GDM1 (cell line): Measurements from ENCODE around the gene BPGM.

ENCODE experiments used
- DNase-seq: peaks from one replicate; lab custom pipeline; 2025; lab: John Stamatoyannopoulos, UW

BPGM gene

DNA sequence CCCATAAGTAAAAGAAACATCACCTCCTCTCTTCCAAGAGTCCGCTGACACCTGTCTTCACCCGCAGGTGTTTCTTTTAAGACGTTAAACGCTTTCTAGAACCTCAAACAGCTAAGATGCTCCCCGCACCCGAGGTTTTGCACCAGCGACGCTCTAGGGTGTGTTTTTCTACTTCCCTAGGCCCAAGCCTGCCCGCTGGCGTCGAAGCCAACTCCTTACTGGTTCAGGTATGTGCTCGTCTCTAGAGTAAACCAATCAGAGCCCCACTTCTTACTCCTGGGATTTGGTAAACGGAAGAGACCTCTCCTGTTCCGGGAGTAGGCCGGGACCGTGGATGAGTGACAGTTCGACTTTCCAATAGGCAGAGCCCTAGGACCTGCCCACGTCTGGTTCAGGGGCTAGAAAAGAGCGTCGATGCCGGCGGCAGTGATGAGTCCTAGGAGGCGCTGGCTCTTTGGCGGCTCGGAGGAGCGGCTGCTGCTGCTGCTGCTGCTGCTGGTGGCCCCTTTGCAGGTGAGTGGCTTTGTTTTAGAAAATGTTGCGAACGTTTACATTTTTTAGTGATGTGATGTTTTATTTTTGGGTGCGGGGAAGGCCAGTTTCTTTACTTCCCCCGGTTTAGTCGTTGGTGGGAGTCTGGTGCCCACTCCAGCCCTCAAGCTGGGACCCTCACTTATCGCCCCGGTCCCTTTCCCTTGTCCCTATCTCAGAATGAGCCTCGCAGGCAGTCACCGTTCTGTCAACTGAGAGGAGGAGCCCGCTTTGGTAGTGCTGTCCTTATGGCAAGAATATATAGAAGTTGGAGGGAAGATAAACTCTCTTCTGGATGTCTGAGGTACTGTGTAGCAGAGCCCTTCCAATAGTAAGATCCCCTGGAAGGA, at the start of gene BPGM:
TSS of gene BPGM (plus strand) at position 429 of the 881 bp plus-strand sequence. CDS start 14,655 bp downstream, outside the sequence.
- peak; percentile 98 for DNase-seq

GRCh38 chr7:134599371-134599770, 47.3 kb upstream of the BPGM start:
- DNase-seq: no peak

DNA sequence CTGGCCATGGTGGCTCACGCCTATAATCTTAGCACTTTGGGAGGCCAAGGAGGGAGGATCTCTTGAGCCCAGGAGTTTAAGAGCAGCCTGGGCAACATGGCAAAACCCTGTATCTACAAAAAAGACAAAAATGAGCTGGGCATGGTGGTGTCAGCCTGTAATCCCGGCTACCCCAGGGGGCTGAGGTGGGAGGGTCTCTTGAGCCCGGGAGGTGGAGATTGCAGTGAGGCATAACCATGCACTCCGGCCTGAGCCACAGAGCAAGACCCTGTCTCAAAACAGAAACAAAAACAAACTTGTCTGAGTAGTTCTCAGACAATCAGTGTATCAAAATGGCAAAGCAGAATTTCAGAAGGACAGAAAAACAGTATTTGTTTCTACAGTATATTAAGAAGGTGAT, 45.2 kb upstream of the BPGM start:
- DNase-seq: no peak

GRCh38 chr7:134602881-134603451, 43.7 kb upstream of the BPGM start:
- DNase-seq: no peak

DNA sequence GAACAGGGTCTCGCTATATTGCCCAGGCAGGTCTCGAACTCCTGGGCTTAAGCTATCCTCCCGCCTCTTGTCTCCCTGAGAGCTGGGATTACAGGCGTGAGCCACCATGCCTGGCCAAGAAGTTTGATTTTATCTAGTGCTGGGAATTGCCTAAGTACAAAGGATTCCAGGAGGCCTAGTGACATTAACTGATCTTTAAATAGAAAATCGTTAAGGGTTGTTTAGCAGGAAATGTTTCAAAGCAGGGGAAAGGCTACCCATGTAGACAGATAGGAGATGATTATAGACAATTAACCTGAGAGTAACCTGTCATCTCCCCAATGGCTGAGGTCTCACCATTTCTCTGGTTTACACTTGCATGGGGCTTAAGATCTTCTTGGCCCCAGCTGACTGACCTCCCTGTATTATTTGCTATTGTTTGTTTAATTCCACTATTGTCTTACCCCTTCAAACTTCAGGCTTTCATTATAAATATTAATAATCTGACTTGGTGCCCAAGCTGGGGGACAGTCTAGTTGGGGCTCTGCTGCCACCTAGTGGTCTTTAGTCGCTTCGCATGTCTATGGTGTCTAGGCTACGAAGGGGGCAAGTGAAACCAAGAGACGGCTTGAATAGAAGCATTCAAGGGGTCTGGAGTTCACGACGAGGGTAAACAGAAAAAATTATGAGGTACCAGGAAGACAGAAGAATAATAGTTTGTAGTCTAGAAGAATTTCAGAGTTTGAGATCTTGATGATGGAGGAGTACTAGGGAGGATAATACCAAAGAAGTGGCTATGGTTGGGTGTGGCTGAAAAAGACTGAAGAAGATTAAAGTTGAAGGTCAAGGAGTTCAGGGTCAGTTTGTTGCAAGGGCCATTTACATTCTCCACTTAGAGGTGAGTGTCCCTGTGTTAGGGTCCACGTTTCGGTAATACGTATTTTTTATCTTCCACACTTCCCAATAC, 40.4 kb upstream of the BPGM start:
- peak; percentile 14 for DNase-seq

DNA sequence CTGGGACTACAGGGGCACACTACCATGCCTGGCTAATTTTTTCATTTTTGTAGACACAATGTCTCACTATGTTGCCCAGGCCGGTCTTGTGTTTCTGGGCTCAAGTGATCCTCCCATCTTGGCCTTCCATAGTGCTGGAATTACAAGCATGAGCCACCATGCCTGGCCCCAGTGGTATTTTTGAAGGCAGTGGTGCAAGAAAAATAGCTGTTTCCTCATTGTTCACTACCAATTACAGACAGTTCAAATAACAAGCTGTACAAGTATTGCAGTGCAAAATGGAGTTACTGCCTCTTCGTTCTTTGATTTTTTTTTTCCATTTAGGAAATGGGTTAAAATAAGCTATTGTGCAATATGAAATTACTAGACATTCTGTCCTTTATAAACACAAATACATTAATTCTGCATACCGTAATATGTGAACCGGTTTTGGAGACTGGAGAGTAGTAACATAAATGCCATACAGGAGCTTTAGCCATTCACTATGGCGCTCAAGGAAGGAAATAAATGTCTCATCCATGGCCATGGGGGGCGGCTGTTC, 35.0 kb upstream of the BPGM start:
- DNase-seq: no peak

DNA sequence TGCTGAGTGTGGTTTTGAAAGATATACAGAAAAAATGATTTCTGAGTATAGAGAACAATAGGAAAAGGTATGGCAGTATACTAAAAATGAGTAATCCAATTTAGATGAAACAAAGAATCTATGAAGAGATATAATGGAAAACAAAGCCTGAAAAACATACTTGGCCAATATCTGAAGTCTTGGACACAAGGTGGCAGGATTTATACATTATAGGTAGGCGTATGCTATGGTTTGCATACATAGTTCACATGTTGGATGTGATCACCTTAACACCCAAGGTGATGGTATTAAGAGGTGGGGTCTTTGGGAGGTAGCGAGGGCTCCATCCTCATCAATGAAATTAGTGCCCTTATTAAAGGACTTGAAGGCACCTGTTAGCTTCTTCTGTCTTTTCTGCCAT, 34.5 kb upstream of the BPGM start:
- DNase-seq: no peak

DNA sequence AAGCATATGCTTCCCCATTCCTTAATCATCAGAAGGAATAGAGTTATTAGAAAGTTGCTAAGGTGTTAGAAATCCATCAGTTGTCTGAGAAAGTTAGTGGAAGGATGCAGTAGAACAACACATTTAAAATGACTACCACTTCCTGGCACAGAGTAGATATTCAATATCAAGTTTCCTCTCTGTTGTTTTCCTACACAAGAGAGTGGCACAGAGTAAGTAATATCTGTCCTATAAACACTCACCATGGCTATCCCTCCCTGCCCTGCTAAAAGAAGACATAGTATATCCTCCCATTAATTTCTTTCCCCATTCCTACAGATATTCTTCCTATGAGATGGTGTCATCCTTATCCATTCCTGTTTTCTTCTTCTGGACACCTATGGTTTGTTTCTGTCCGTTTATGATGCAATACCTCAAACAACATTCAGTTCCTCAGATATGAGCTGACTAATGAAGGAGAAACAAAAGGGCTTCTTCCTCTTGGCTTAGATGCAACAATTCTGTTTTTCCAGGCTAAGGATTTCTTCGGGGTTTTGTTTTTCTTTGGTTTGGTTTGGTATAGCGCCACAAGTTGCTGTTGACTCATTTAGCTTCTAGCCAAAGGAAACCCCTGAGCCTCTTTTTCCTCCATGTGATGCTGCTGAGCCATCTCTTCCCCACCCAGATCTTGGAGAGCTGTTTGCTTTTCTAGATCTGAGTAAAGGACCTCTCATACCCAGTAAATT, 32.9 kb upstream of the BPGM start:
- DNase-seq: no peak

DNA sequence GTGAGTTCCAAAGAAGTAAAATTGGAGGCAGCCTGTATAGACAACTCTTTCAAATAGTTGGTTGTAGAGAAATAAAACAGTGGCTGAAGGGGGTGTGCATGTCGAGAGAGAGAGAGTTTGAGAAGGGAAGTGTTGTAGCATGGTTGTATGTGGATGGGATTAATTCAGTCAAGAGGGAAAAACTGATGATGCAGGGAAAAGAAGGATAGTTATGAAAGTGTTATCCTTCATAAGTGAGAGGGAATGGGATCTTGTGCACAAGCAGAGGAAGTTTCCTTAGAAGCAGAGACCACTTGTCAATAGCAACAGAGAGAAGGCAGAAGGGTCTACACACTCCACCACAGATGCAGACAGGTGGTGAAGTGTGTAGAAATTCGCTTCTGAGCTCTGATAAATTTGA, 30.0 kb upstream of the BPGM start:
- no peak for DNase-seq

- no peak for DNase-seq
Observed at GRCh38 chr7:134618756-134619530, 27.7 kb upstream of the BPGM start.

DNA sequence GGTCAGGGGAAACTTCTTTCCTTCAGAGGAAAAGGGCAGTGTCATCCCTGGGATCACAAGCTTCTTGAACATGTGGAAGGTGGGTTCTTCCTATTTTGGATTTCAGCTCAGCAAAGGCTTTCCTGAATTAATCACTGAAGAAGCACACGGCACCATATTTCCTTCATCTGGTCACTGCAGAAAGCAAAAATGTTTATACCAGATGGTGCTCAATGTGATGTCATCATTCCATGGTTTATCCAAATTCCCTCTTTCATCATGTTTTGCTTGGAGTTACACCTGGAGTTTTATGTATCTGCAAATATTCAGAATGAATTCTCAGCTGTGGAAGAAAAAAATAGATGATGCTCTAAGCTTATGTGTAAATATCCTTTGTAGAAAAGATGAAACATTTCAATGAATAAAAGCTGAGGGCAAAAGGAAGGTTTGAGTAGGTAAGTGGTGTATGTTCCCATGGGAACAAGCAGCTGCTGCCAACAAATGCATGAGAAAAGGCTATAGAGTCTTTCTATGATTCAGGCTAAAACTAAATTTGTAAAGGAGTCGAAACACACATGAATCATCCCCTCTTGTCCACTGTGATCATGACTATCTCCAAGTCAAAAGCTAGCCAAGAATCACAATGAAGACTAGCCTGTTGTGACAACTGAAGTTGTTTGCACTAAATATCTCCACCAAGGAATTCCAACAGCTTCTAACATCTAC, 26.9 kb upstream of the BPGM start:
- no peak for DNase-seq

GRCh38 chr7:134622303-134622995, 24.2 kb upstream of the BPGM start:
- DNase-seq: no peak

DNA sequence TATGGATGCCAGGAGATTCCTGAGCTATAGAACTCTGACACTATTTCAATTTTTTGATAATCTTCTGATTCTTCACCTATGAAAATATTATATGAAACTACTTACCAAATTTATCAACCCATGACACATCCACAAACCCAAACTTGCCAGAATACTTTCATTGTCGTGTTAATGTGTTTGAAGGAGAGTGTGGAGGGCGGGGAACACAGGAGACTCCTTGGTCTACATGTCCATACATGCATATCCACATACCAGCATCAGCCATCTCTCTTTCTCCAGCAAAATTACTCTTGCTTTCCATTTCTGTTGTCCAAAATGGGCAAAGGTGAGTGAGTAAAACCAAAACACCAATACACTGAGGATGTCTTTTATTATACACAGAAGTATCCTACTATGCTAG, 23.5 kb upstream of the BPGM start:
- no peak for DNase-seq

DNA sequence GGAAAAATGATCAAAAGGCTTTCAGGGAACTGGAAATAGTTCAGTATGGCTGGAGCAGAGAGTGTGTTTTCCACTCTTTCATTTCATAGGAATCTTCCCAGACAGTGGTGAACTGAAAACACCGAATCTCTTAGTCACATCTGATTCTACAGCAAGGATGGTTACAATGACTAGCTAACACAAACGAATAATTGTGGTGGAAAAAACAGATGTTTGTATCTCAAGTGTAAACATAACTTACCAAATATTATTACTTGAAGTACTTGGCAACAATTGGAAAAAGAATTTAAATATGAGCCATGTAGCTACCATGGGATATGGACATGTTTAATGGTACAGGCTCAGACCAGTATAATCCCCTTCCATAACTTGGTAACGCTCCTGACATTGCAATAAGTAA, 21.1 kb upstream of the BPGM start:
- no peak for DNase-seq

GRCh38 chr7:134627109-134627774, 19.4 kb upstream of the BPGM start:
- no peak for DNase-seq

DNA sequence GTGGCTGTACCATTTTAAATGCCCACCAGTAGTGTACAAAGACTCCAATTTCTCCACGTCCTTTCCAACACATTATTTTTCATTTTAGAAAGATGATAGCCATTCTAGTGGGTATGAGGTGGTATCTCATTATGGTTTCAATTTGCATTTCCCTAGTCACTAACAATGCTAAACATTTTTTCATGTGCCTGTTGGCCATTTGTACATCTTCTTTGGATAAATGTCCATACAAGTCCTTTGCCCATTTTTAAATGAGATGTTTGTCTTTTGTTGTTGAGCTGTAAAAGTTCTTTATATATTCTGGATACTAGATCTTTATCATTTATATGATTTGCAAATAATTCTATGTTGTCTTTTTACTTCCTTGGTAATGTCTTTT, 18.9 kb upstream of the BPGM start:
- no peak for DNase-seq

- no peak for DNase-seq
Observed at GRCh38 chr7:134629445-134629844, 17.2 kb upstream of the BPGM start.

GRCh38 chr7:134630237-134630636, 16.4 kb upstream of the BPGM start:
- no peak for DNase-seq

- no peak for DNase-seq
Observed at GRCh38 chr7:134630893-134631292, 15.8 kb upstream of the BPGM start.
